Measurements from ENCODE around the gene PRPSAP2.
A peak's percentile ranks its signal among the peaks of the same experiment; 100 is the strongest.
"Not testable (repeated sequence)": the region's sequence is repeated elsewhere in the genome, so short reads cannot be mapped to it uniquely, and the experiment has no call there.

The PRPSAP2 gene

GRCh38 chr17:18857864-18858566, at the start of gene PRPSAP2:
PRPSAP2 (plus strand) TSS chr17:18858131; CDS start chr17:18865834, 7,703 bp downstream.
- peak; percentile 90 for DNase-seq (ENCODE audit: low read depth)

- not testable (repeated sequence) for DNase-seq (ENCODE audit: low read depth)
Measured at GRCh38 chr17:18815924-18816323, 42.0 kb upstream of the PRPSAP2 start.

- peak; percentile 82 for DNase-seq (ENCODE audit: low read depth)
Measured at GRCh38 chr17:18816489-18817371, 41.2 kb upstream of the PRPSAP2 start.

- peak; percentile 10 for DNase-seq (ENCODE audit: low read depth)
Measured at GRCh38 chr17:18821430-18821829, 36.5 kb upstream of the PRPSAP2 start.

GRCh38 chr17:18827613-18828012, 30.3 kb upstream of the PRPSAP2 start:
- DNase-seq (ENCODE audit: low read depth), result not testable (repeated sequence)

GRCh38 chr17:18848501-18848900, 9.4 kb upstream of the PRPSAP2 start:
- no peak for DNase-seq (ENCODE audit: low read depth)

- DNase-seq (ENCODE audit: low read depth), result no peak
Measured at GRCh38 chr17:18850679-18851078, 7.3 kb upstream of the PRPSAP2 start.

- no peak for DNase-seq (ENCODE audit: low read depth)
Measured at GRCh38 chr17:18851201-18851600, 6.7 kb upstream of the PRPSAP2 start.

- no peak for DNase-seq (ENCODE audit: low read depth)
Measured at GRCh38 chr17:18854956-18855355, 3.0 kb upstream of the PRPSAP2 start.

GRCh38 chr17:18855831-18856569, 1.9 kb upstream of the PRPSAP2 start:
- DNase-seq (ENCODE audit: low read depth), result peak; percentile 96

GRCh38 chr17:18856570-18856915, 1.4 kb upstream of the PRPSAP2 start:
- no peak for DNase-seq (ENCODE audit: low read depth)

- no peak for DNase-seq (ENCODE audit: low read depth)
Measured at GRCh38 chr17:18858567-18859245, 775 bp downstream of the PRPSAP2 start.

GRCh38 chr17:18859256-18859655, 1.3 kb downstream of the PRPSAP2 start:
- peak; percentile 73 for DNase-seq (ENCODE audit: low read depth)

GRCh38 chr17:18860161-18860972, 2.4 kb downstream of the PRPSAP2 start:
- peak; percentile 46 for DNase-seq (ENCODE audit: low read depth)

- DNase-seq (ENCODE audit: low read depth), result no peak
Measured at GRCh38 chr17:18862011-18862410, 4.1 kb downstream of the PRPSAP2 start.

GRCh38 chr17:18864996-18865395, 7.1 kb downstream of the PRPSAP2 start:
- not testable (repeated sequence) for DNase-seq (ENCODE audit: low read depth)

- DNase-seq (ENCODE audit: low read depth), result no peak
Measured at GRCh38 chr17:18866866-18867813, 9.2 kb downstream of the PRPSAP2 start.

GRCh38 chr17:18877104-18877645, 19.2 kb downstream of the PRPSAP2 start:
- DNase-seq (ENCODE audit: low read depth), result peak; percentile 49

GRCh38 chr17:18888766-18889290, 30.9 kb downstream of the PRPSAP2 start:
- no peak for DNase-seq (ENCODE audit: low read depth)
